GM21447 (cell line): Measurements from ENCODE around the gene P2RY10.
A peak's percentile ranks its signal among the peaks of the same experiment; 100 is the strongest.
"Not testable (repeated sequence)": the region's sequence is repeated elsewhere in the genome, so short reads cannot be mapped to it uniquely, and the experiment has no call there.

Experiments
- ATAC-seq: cut with Tn5 transposase; IDR thresholded peaks from one replicate; pipeline ENCODE4 v1.9.1; 2021; ENCODE audit not compliant: unreplicated experiment

The P2RY10 gene, protein sequence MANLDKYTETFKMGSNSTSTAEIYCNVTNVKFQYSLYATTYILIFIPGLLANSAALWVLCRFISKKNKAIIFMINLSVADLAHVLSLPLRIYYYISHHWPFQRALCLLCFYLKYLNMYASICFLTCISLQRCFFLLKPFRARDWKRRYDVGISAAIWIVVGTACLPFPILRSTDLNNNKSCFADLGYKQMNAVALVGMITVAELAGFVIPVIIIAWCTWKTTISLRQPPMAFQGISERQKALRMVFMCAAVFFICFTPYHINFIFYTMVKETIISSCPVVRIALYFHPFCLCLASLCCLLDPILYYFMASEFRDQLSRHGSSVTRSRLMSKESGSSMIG

DNA sequence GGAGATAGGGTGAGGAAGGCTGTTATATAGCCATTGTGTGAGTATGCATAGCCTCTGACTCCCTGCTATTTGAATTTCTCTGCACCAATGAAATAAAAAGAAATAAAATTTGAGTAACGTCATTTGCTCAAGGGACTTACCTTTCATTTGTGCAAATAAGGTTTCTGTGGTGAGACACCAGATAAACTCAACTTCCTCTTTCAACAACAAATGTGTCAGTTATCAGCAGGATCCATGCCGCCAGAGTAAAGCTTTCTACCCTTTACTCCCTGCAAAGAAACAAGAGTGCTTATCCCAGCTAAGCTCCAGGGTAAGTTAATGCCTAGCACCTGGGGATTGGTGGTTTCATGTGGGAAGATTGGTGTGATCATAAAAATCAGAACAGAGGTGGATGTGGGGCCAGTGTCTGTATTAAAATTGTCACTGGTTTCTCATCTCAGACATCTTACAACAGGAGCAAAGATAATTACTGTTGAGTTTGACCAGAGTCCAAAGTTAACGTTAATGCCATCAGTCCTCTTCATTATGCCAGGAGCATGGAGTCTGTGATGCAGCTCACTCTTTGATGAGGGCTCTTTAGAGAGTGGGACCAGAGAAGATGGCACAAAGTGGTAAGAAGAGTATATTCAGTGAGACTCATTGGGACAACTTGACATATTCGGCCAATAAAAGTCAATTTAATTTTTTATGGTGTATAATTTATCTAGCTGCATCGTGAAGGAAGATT is at the start of gene P2RY10:
Gene P2RY10 (plus strand): TSS at position 206 of the 727 bp plus-strand sequence. CDS start 15,130 bp downstream, outside the sequence.
- ATAC-seq = peak; percentile 68

DNA sequence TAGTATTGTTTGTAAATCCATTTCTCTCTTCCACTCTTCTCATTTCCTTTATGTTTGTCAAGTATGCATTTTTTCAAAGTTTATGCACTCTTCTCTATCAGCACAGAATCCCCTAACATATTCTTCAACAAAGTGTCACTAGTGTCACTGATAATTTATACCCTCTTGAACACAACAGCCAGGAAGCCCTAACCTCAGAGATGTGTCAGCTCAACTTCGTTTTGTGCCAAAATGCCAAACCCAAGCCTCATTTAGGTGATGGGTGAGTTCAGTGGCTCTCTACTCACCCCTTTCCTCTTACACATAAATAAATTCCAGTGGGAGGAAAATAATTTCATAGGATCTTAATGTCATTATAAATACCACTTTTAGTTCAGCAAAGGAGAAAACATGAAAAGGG is 22.4 kb upstream of the P2RY10 start:
- no peak for ATAC-seq

DNA sequence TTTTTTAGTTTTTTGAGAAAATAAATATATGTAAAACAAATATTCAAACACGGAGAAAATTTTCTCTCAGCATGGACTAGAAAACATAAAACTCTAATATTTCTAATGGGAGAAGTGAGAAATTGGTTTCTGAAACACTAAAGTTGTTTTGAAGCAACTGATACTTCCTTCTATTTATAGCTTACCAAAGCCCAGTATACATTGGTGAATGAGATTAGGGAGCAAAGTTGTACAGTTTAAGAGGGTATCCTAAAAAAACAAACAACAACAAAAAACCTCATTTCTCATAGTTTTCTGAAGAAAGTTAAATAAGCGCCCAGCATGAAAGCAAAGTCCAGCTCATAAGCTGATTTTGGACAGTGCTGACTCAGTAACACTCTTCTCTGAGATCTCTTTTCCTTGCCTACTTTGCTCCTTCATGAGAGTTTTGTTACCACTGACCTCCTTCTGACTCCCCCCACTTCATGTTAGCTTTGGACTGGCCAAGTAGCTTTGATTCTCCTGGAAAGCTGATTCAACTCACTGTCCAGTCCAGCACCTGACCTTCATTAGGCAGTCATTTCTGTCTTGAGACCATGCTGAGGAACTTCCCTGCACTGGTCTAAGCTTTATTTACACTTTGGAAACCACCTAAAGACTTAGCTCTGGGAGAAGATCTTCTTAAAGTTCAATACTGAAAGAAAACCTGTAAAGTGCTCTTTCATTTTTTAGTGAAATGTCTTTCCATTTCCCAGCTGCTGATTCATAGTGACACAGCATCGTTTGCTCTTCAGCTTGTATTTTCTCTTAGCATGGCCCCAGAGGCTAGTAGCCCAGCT is 21.8 kb upstream of the P2RY10 start:
- peak; percentile 95 for ATAC-seq

DNA sequence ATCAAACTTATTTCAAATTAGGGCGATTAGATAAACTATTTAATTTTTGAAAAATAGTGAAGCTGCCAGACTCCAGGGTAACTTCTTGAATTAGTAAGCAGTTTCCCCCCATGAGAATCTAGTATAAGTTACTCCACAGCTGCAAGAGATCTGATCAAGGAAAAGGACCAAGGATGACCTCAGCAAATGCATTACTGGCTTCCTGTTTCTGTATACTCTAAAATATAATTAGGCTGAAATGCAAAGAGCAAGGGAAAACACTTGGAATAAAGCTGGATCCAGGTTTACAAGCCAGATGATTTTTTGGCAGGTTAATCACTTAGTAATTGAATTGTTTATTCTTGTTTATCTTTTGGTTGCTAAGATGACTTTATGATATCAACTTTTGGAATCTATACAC is 13.4 kb upstream of the P2RY10 start:
- no peak for ATAC-seq

DNA sequence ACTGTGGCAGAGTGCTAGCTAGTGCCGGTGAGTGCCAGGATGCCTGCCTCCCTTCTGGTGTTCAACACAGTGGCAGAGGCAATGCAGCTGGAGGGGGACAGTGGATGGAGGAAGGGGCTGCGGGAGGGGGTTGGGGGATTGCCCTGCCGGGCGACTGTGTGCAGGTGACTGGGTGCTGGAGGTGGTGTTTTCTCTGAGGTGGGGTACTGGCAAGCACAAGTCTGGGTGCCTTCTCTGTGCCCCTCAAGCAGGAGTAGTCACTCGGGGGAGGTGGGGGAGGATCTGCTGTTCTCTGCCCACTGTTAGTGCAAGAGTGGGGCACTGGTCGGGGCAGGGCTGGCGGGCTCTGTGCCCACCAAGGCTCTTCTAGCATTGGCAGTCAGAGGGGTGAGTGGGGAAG is 10.3 kb upstream of the P2RY10 start:
- ATAC-seq = no peak

DNA sequence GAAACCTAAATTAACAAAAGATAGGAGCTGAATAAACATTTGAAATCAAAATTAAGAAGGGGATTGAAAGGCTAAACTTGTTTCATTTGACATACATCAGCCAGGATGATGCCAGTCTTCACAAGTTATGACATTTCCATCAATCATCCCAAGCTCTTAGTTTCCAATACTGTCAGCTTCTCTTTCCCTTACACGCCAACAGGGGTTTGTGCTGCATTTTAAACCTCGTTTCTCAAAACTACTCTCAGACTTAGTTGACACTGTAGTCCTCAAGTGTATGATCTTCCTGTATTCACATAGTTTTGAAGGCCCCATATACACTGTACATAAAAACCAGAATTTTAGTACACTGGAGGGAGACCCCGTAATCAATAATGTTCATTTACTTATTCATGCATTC is 840 bp upstream of the P2RY10 start:
- ATAC-seq = no peak

DNA sequence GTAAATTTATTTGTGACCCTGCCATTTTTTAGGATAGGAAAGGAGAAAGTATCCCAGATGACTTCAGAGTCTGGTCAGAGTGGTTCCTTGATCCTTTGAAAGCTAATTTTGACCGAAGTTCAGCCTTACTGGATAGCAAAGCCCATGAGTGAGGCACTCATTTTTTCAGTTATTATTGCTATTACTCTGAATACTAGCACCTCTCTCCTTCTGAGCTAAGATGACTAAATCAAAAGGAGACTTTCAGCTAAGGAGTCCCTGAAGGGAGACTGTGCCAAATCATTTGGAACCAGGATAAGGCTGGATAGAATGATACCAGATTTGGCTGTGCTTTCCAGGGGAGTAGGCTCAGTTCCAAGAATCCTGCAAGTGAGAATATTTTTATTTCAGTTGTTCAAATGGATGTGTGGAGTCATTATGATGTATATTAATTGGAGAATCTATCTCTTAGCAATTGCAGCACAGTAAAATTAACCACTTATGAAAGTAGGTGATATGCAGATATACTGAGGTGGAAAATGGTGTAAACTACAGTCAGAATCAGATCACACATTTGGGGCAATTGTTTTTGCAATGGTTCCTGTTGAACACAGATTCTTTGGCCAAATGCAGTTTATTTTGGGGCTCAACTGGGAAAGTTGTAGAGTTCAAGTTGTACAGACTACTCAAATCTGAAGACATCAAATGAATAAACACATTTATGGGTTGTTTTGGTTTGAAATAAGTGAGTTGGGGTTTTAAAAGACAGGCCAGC is 1.2 kb downstream of the P2RY10 start:
- ATAC-seq = no peak

DNA sequence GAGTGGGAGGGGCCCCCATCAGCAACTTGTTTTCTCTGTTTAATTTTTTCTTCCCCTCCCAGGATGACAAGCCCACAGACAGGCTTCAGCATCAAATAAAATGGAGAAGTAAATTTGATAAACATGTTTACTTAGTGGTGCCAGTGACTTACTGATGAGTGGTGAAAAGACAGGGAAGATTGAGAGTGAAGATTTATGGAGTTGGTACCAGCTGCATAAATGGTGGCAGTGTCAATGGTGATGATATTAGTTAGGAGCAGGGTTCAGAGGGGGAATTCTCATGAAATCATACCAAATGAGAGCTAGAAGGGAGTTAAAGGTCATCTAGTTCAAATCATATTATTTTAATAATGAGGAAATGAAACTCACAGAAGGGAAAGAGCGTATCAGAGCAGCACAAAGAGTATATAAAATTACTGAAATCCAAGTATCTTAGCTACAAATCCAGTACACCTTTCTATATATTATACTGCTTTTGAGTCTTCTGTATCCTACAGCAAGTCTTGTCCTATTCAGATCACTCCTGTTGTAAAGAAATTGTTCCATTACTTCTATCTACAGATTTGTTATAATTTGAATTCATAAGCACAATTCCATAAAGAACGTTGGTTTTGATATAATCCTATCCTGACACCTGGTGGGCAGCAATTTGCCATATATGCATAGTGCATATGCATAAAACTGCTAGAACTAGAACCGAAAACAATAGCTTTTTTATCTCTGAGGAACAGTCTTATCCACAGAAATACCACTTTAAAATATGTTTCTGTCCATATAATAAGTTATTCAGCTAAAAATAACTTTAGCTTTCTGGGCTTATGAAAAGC is 5.0 kb downstream of the P2RY10 start:
- ATAC-seq = no peak

DNA sequence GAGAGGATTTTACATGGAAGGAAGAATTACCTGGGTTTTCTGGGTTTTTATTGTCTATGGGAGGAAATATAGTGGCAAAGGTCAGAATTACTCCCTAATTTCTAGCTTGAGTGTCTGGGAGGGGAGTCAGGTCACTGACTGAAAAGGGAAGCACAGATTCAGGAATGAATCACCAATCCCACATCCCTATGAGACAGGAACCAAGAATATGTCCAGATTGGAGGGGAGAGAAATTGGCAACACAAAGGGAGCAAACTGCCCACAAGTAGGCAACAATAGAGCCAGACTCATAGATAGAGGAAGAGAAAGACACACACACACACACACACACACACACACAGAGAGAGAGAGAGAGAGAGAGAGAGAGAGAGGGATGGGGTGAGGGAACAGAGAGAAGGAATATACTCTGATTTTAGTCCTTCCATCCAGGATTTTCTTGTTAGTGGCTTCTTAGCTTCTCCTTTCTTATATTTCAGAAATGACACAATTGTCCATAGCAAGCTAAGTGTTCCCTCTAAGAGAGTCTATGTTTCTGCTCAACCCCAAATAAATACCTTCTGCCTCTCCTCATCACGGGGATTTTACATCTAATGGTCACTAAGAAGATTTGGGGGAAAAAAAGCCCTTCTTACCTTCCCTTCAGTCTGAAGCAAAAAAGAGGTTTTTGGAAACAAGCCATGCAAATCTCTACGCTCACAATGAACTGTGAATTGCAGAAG is 12.0 kb downstream of the P2RY10 start:
- ATAC-seq = peak; percentile 7

DNA sequence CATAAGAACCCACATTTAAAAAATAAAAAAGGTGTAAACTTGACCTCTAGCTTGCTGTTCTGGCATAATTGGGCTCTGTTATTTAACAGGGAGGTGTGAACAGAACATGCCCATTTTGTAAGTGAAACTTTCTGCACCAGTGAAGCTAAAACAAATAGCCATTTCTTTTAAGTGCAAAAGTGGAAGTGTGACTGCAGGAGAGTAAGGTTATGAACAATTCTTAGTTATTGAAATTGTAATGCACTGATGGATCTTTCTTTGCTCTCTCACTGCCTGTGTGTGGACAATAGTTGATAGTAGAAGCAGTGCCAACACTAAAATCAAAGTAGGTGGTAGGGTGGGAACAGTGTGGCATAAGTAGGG is 12.6 kb downstream of the P2RY10 start:
- peak; percentile 85 for ATAC-seq

DNA sequence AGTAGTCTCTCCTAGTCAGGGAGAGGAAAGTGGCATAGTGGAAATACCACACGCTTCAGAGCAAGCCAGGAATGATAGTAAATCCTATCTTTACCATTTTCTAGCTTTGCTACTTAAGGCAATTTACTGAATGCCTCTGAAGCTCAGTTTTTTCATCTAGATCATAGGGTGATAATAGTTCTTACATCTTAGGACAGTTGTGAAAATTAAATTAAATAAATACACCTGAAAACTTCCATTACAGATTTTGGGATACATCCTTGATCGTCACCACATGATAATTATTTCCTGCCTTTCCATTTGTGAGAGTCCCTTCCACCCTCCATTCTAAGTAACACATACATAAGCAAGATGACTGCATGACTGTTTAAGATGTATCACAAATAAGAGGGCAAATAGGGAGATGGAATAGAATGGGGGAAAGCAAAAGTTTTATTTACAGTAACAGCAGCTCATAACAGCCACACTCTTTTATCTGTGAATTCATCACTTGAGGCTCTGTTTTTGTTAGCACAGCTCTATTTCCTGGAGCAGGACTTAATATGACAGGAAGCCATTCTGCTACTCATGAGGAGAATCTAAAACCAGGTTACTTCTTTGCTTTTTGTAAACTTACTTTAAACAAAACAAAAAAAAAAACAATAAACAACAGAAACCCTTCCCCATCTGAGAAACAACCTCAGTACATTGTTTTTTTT is 13.4 kb downstream of the P2RY10 start:
- no peak for ATAC-seq

DNA sequence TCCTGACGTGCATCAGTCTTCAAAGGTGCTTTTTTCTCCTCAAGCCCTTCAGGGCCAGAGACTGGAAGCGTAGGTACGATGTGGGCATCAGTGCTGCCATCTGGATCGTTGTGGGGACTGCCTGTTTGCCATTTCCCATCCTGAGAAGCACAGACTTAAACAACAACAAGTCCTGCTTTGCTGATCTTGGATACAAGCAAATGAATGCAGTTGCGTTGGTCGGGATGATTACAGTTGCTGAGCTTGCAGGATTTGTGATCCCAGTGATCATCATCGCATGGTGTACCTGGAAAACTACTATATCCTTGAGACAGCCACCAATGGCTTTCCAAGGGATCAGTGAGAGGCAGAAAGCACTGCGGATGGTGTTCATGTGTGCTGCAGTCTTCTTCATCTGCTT is 15.7 kb downstream of the P2RY10 start:
- ATAC-seq = no peak

DNA sequence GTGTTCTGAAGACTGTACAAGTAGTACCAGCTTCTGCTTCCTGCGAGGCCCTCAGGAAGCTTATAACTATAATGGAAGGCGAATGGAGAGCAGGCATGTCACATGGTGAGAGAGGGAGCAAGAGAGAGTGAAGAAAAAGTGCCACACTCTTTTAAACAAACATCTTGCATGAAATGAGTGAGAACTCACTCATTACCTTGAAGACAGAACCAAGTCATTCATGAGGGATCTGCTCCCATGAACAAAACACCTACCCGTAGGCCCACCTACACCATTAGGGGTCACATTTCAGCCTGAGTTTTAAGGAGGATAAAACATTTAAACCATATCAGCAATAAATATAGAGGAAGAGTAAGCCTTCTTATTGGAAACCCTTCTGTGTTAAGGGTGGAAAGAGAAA is 19.4 kb downstream of the P2RY10 start:
- no peak for ATAC-seq

DNA sequence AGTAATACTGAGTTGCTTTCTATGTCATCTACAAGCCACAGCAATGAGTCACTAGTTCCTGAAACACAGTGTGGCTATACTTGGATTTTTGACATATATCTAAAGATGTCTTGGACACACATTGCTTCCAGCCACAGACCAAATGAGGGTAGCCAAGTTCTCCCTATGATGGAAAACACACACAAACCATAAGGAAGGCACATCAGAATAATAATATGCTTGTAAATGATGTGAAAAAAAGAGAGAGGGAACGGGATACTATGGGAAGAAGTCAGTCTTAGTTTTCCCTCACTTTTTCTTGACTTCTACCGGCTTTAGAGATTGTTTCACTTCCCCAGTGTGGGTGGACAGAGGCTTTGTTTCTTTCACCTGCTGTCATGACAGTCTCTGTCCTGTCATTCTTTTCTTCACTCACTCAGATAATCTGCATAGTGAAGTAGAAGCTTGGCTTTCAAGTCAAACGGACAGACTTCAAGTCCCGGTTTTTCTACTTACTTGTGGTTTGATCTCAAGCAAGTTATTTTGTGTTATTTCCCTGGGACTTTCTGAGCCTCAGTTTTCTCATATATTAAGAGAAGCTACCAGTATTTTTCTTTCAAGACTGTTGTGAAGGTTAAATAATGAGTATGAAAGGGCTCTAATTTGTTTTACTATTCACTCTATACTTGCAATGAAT is 34.7 kb downstream of the P2RY10 start:
- peak; percentile 99 for ATAC-seq

DNA sequence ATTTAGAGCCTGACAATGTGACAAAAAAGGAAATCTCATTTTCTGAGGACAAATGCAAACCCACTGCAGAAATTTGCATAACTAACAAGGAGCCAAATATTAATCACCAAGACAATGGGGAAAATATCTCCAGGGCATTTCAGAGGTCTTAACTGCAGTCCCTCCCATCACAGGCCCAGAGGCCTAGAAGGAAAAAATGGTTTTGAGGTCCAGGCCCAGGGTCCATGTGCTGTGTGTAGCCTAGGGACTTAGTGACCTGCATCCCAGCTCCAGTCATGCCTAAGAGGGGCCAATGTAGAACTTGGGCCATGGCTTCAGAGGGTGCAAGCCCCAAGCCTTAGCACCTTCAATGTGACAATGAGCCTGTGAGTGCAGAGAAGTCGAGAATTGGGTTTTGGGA is 44.2 kb downstream of the P2RY10 start:
- no peak for ATAC-seq

DNA sequence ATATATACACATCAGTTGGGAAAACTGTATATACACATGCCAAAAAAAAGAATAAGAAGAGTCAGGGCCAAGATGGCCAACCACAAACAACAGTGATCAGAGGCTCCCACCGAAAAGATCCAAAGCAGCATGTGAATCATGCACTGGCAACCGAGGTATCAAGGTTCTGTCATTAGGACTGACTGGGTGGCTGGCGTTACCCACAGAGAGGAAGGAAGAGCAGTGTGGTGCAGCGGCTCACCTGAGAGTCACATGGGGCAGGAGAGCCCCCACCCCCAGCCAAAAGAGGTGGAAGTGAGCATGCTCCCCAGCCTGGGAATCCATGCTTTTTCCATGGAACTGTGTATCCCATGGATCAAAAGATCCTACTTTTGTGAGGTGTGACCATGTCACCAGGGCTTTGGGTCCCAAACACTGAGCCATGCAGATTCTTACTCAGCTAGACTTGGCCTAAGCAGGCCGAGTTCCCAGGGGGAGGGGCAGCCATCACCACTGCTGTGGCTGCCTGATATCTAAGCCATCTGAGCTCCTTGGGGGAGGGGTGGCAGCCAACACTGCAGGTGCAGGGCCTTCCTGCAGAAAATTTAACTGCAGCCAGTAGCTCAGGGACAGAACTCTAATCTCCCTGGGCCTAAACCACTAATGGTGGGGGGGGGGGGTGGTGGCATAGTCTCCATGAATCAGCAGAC is 52.8 kb downstream of the P2RY10 start:
- ATAC-seq = no peak

DNA sequence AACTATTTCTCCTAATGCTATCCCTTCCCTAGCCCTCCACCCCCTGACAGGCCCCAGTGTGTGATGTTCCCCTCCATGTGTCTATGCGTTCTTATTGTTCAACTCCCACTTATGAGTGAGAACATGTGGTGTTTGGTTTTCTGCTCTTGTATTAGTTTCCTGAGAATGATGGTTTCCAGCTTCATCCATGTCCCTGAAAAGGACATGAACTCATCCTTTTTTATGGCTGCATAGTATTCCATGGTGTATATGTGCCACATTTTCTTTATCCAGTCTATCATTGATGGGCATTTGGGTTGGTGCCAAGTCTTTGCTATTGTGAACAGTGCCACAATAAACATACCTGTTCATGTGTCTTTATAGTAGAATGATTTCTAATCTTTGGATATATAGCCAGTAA is 62.3 kb downstream of the P2RY10 start:
- ATAC-seq = not testable (repeated sequence)
